PC-3 (cell line): ENCODE measurements around the gene BCAS2. TPM values are rescaled to one million over a fixed set of nuclear protein-coding genes. Genes with fewer than 3 reads are reported as not detected.

Source experiments
- ATAC-seq: fragments of 200-7000 bp; cut with Tn5 transposase; 2 replicates; pipeline ENCODE4 v1.9.1; 2020; ENCODE audit warnings: mild to moderate bottlenecking, moderate library complexity
- BruUV-seq: library from RNA; stranded (reverse); fragments of 400-500 nt; replicated peaks from 2 replicates; lab custom pipeline; 2021; lab: Mats Ljungman, UMichigan
- CTCF ChIA-PET: fragments of 300-600 bp; sonication (Branson Sonifier 250); formaldehyde crosslinking; loops from one replicate; lab custom pipeline; 2022; ENCODE audit warnings: antibody characterized with exemption; lab: Charles Lee
- POLR2A ChIA-PET: fragments of 300-600 bp; sonication (Branson Sonifier 250); formaldehyde crosslinking; loops from one replicate; lab custom pipeline; 2022; ENCODE audit warnings: antibody characterized with exemption; ENCODE audit not compliant: unreplicated experiment; lab: Charles Lee
- DNase-seq: peaks from one replicate; pipeline ENCODE4 v3.0.0-alpha.2; 2015
- H2AFZ ChIP-seq: fragments of 300-600 bp; sonication (generic); 2 replicates; pipeline ENCODE4 v1.6.0; 2016; ENCODE audit warnings: antibody characterized with exemption, low read length
- H3F3A ChIP-seq: fragments of 300-600 bp; sonication (generic); one replicate; pipeline ENCODE4 v1.6.0; 2017; ENCODE audit warnings: antibody characterized with exemption, low read length, control low read depth, mild to moderate bottlenecking; ENCODE audit not compliant: unreplicated experiment
- H3K27ac ChIP-seq: fragments of 300-600 bp; sonication (generic); 2 replicates; pipeline ENCODE4 v1.5.1; 2016; ENCODE audit warnings: mild to moderate bottlenecking, low read length
- H3K27me3 ChIP-seq: fragments of 300-600 bp; sonication (generic); 2 replicates; pipeline ENCODE4 v1.6.1; 2016; ENCODE audit warnings: low read length, mixed read lengths
- H3K36me3 ChIP-seq: fragments of 300-600 bp; sonication (generic); 2 replicates; pipeline ENCODE4 v1.6.1; 2016; ENCODE audit warnings: low read depth, mixed run types, low read length, mixed read lengths
- H3K4me1 ChIP-seq: fragments of 300-600 bp; sonication (generic); 2 replicates; pipeline ENCODE4 v1.5.1; 2016; ENCODE audit warnings: low read length; ENCODE audit not compliant: insufficient read depth
- H3K4me2 ChIP-seq: fragments of 300-600 bp; sonication (generic); 2 replicates; pipeline ENCODE4 v1.6.0; 2016; ENCODE audit warnings: low read length
- H3K4me3 ChIP-seq: fragments of 300-600 bp; sonication (generic); 2 replicates; pipeline ENCODE4 v1.5.1; 2016; ENCODE audit warnings: mild to moderate bottlenecking, low read length, mixed read lengths
- H3K79me2 ChIP-seq: fragments of 300-600 bp; sonication (generic); 2 replicates; pipeline ENCODE4 v1.6.1; 2017; ENCODE audit warnings: low read length, mixed read lengths
- H3K9ac ChIP-seq: fragments of 300-600 bp; sonication (generic); 2 replicates; pipeline ENCODE4 v1.6.0; 2016; ENCODE audit warnings: mild to moderate bottlenecking, low read length
- H3K9me2 ChIP-seq: fragments of 300-600 bp; sonication (generic); replicated peaks from 2 replicates; pipeline ENCODE4 v1.6.1; 2016; ENCODE audit warnings: mixed run types, low read length, mixed read lengths
- H3K9me3 ChIP-seq: fragments of 300-600 bp; sonication (generic); 2 replicates; pipeline ENCODE4 v1.6.1; 2016; ENCODE audit warnings: low read length, mixed read lengths
- H4K20me1 ChIP-seq: fragments of 300-600 bp; sonication (generic); 2 replicates; pipeline ENCODE4 v1.6.1; 2016; ENCODE audit warnings: low read length, mixed read lengths
- EZH2 ChIP-seq: fragments of 300-600 bp; sonication (generic); IDR thresholded peaks from one replicate; pipeline ENCODE4 v1.6.1; 2017; ENCODE audit warnings: antibody characterized with exemption, mild to moderate bottlenecking, low read length; ENCODE audit not compliant: unreplicated experiment
- EZH2phosphoT487 ChIP-seq: fragments of 300-600 bp; sonication (generic); IDR thresholded peaks from 2 replicates; pipeline ENCODE4 v1.6.1; 2018; ENCODE audit warnings: mild to moderate bottlenecking, antibody characterized with exemption, low read length, borderline replicate concordance
- intact Hi-C: fragments of 100-400 bp; cut with micrococcal nuclease; formaldehyde crosslinking; loops from 2 replicates; pipeline ENCODE4 v1.9.0; 2023
- total RNA-seq: library from RNA; depleted of rRNA; stranded (reverse); fragments of >200 nt; gene quantifications from 2 replicates; pipeline ENCODE4 v1.2.3, GENCODE V29; 2014
- TF ChIP-seq, protein P1 (sequence below): fragments of 300-600 bp; sonication (generic); conservative IDR thresholded peaks from 2 replicates; pipeline ENCODE4 v1.5.1; 2017; ENCODE audit warnings: antibody characterized with exemption, low read depth, mild to moderate bottlenecking, low read length

The BCAS2 gene
- total RNA-seq, 1 experiment from 2014 or later = 70.1 TPM

- no peak overlapping the region for H3K27ac ChIP-seq
- intact Hi-C loops = no loop called here
- no peaks in the 10 kb centered on the region for H3K27me3 ChIP-seq
- H3K9ac ChIP-seq = no peak overlapping the region
- no peak for DNase-seq
- H3K9me3 ChIP-seq = no peaks in the 10 kb centered on the region
- no peak overlapping the region for H2AFZ ChIP-seq
- CTCF ChIA-PET = no interaction called here
- no peak for ATAC-seq
- H4K20me1 ChIP-seq = no peaks in the 10 kb centered on the region
- POLR2A ChIA-PET = no interaction called here
- no peaks in the 10 kb centered on the region for H3K9me2 ChIP-seq
- TF ChIP-seq EZH2 (no peak), EZH2phosphoT487 (no peak)
- TF ChIP-seq, protein P1, sequence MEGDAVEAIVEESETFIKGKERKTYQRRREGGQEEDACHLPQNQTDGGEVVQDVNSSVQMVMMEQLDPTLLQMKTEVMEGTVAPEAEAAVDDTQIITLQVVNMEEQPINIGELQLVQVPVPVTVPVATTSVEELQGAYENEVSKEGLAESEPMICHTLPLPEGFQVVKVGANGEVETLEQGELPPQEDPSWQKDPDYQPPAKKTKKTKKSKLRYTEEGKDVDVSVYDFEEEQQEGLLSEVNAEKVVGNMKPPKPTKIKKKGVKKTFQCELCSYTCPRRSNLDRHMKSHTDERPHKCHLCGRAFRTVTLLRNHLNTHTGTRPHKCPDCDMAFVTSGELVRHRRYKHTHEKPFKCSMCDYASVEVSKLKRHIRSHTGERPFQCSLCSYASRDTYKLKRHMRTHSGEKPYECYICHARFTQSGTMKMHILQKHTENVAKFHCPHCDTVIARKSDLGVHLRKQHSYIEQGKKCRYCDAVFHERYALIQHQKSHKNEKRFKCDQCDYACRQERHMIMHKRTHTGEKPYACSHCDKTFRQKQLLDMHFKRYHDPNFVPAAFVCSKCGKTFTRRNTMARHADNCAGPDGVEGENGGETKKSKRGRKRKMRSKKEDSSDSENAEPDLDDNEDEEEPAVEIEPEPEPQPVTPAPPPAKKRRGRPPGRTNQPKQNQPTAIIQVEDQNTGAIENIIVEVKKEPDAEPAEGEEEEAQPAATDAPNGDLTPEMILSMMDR = no peak
- H3F3A ChIP-seq = no peaks in the 10 kb centered on the region
- H3K4me1 ChIP-seq = no peaks in the 10 kb centered on the region
- no TSS peak for BruUV-seq
- H3K4me3 ChIP-seq = no peak overlapping the region
- peaks cover 17% of the 10 kb centered on the region for H3K36me3 ChIP-seq
- H3K79me2 ChIP-seq = no peaks in the 10 kb centered on the region
- H3K4me2 ChIP-seq = no peak overlapping the region
These were observed 20.1 kb downstream of the BCAS2 start for GRCh38 chr1:114561333-114561732.

- no peaks in the 10 kb centered on the region for H3F3A ChIP-seq
- no peak overlapping the region for H3K9ac ChIP-seq
- H3K36me3 ChIP-seq = 0 out of 2 replicates have a peak, but pooled peaks cover under 1% of the 10 kb centered on the region
- H3K9me3 ChIP-seq = no peaks in the 10 kb centered on the region
- H3K4me1 ChIP-seq = no peaks in the 10 kb centered on the region
- TF ChIP-seq, protein P1 = no peak
- no peak for TF ChIP-seq EZH2phosphoT487
- TF ChIP-seq EZH2 = no peak
- ChIA-PET POLR2A (no interaction called here), CTCF (no interaction called here)
- no peak for ATAC-seq
- H3K79me2 ChIP-seq = no peaks in the 10 kb centered on the region
- intact Hi-C loops = loop anchor here (5.0 to 10.0 kb wide), 2 partner anchors 95 to 132 kb away; no protein-coding TSS in a partner anchor
- no TSS peak for BruUV-seq
- H4K20me1 ChIP-seq = no peaks in the 10 kb centered on the region
- no peak overlapping the region for H2AFZ ChIP-seq
- no peak for DNase-seq
- H3K4me3 ChIP-seq = no peak overlapping the region
- no peak overlapping the region for H3K27ac ChIP-seq
- H3K4me2 ChIP-seq = no peak overlapping the region
- H3K27me3 ChIP-seq = no peaks in the 10 kb centered on the region
- no peaks in the 10 kb centered on the region for H3K9me2 ChIP-seq
These were observed 22.1 kb downstream of the BCAS2 start for GRCh38 chr1:114559356-114559755.

DNA sequence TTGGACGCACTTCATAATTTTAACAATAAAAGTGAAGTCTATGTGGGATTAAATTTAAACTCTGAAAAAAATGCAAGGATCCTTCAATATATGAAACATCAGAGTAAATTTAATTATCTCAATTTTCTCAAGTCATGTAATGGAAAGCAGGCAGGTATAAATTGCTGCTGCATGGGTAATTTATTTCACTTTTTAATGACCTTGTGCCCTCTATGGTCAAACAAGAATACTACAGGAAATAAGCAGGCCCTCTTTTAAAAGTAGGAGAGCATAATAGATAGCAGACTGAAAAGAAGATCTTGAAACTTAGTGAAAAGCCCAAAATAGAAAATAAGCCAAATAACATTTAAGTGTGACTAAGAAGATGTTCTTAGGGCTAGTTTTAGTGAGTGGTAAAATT lies 22.9 kb downstream of the BCAS2 start:
- Histone ChIP-seq H3K9me2 (no peaks in the 10 kb centered on the region), H3K27me3 (no peaks in the 10 kb centered on the region), H3K9ac (no peak overlapping the region), H3K79me2 (no peaks in the 10 kb centered on the region), H3F3A (no peaks in the 10 kb centered on the region), H2AFZ (no peak overlapping the region), H3K4me1 (no peaks in the 10 kb centered on the region), H3K27ac (no peak overlapping the region), H4K20me1 (no peaks in the 10 kb centered on the region), H3K4me3 (no peak overlapping the region), H3K4me2 (no peak overlapping the region), H3K9me3 (no peaks in the 10 kb centered on the region), H3K36me3 (no peaks in the 10 kb centered on the region)
- no TSS peak for BruUV-seq
- intact Hi-C loops = loop anchor here (1.0 to 10.0 kb wide), 3 partner anchors 94 to 212 kb away; no protein-coding TSS in a partner anchor
- peak; percentile 38; the same call in 1 of the 2 replicates for ATAC-seq
- CTCF ChIA-PET = no interaction called here
- TF ChIP-seq EZH2 (no peak), EZH2phosphoT487 (no peak)
- TF ChIP-seq, protein P1 = peak; percentile 63
- POLR2A ChIA-PET = no interaction called here
- peak; percentile 29 for DNase-seq
